ENCODE results near the gene AVEN. TPM values are rescaled to one million over a fixed set of nuclear protein-coding genes. Genes with fewer than 3 reads are reported as not detected.

The AVEN gene
- total and polyA plus RNA-seq, 9 of the 15 experiments (the other 6 are each of a cell fraction or from before 2014, with no cell fraction given): 1.5 to 6.4 (median 4.7) TPM

- no peak for FAIRE-seq
- no peak overlapping the region for H3K9ac ChIP-seq (ENCODE audit: insufficient read depth in 1 of 2, low read depth in 2 of 2, low read length in 2 of 2)
Observed at GRCh38 chr15:33831646-33832045, 207.4 kb downstream of the AVEN start.

More at GRCh38 chr15:33831646-33832045, 207.4 kb downstream of the AVEN start:
- intact Hi-C loops (cut with micrococcal nuclease): no loop called here
- no peak overlapping the region for H2AFZ ChIP-seq (ENCODE audit: low read depth, low read length)
- no peaks in the 10 kb centered on the region for H3K79me2 ChIP-seq (ENCODE audit: control insufficient read depth, insufficient read depth, low read length)
- WGBS (ENCODE audit: insufficient coverage, low coverage, missing lambda C conversion rate): under 1% methylated on average over 7 of the region's 7 CpGs
- ATAC-seq (no peak), DNase-seq (ENCODE audit: extremely low read depth in 1 of 4, low spot score in 3 of 4) (no peak)
- H4K20me1 ChIP-seq (replicated peaks; ENCODE audit: control insufficient read depth, insufficient read depth, low read length): no peaks in the 10 kb centered on the region
- ChIA-PET CTCF (ENCODE audit: low intra/inter-chr PET ratio) (no interaction called here), POLR2A (interaction anchor here (1.1 kb wide), 1 partner anchor 11 kb away, joined by 4 read pairs; no protein-coding TSS in a partner anchor)
- BruUV-seq (replicated peaks): no TSS peak
- no peak overlapping the region for H3K4me2 ChIP-seq (ENCODE audit: insufficient read depth, low read length)
- H3K27me3 ChIP-seq (ENCODE audit: control insufficient read depth in 2 of 2, insufficient read depth in 2 of 2, low read length in 2 of 2): peaks cover 0 to 2% of the 10 kb centered on the region in 2 experiments; a peak in 1 of 5 replicates
- H3K4me1 ChIP-seq (replicated peaks in 1 of 2; ENCODE audit: control insufficient read depth in 2 of 2, insufficient read depth in 2 of 2, low read length in 2 of 2): no peaks in the 10 kb centered on the region
- H3K36me3 ChIP-seq (ENCODE audit: control insufficient read depth, insufficient read depth, low read length): no peaks in the 10 kb centered on the region
- no peaks in the 10 kb centered on the region for H3K9me1 ChIP-seq (ENCODE audit: control insufficient read depth, insufficient read depth, low read length)
- no peak overlapping the region for H3K4me3 ChIP-seq
- in situ Hi-C loops (cut with MboI): no loop called here
- H3K27ac ChIP-seq (ENCODE audit: extremely low read depth, low read depth, low read length): no peak overlapping the region
- TF ChIP-seq, protein P1, sequence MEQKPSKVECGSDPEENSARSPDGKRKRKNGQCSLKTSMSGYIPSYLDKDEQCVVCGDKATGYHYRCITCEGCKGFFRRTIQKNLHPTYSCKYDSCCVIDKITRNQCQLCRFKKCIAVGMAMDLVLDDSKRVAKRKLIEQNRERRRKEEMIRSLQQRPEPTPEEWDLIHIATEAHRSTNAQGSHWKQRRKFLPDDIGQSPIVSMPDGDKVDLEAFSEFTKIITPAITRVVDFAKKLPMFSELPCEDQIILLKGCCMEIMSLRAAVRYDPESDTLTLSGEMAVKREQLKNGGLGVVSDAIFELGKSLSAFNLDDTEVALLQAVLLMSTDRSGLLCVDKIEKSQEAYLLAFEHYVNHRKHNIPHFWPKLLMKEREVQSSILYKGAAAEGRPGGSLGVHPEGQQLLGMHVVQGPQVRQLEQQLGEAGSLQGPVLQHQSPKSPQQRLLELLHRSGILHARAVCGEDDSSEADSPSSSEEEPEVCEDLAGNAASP (IDR thresholded peaks at IDR 0.05): no peak
- TF ChIP-seq BCL6 (CRISPR knock-in tag; IDR thresholded peaks at IDR 0.05) (no peak), CEBPB (tag; IDR thresholded peaks at IDR 0.05) (no peak), ZBTB1 (CRISPR knock-in tag; IDR thresholded peaks at IDR 0.05; ENCODE audit: borderline replicate concordance, low read depth) (no peak), KHSRP (IDR thresholded peaks at IDR 0.05) (no peak), SRSF3 (IDR thresholded peaks at IDR 0.05; ENCODE audit: insufficient read depth, low read length) (no peak), PML (IDR thresholded peaks at IDR 0.05; ENCODE audit: low read length) (no peak), ESRRA (IDR thresholded peaks at IDR 0.05; ENCODE audit: borderline replicate concordance, low read depth) (no peak), TARDBP (IDR thresholded peaks at IDR 0.05) (no peak), EWSR1 (IDR thresholded peaks at IDR 0.05; ENCODE audit: borderline replicate concordance, low read depth, partially characterized antibody) (no peak), MECOM (CRISPR knock-in tag; IDR thresholded peaks at IDR 0.05) (no peak), ZKSCAN1 (IDR thresholded peaks at IDR 0.05; ENCODE audit: low read depth, low read length) (no peak)
- H3K9me3 ChIP-seq (replicated peaks; ENCODE audit: control insufficient read depth, insufficient read depth, low read depth, low read length): no peaks in the 10 kb centered on the region
